IMR-90 (cell line): Measurements from ENCODE around the gene RPS6KL1. TPM values are rescaled to one million over a fixed set of nuclear protein-coding genes. Genes with fewer than 3 reads are reported as not detected.

Source experiments
- ATAC-seq: fragments of 200-7000 bp; cut with Tn5 transposase; 2 replicates; pipeline ENCODE4 v1.9.1; 2020; ENCODE audit warnings: low read depth, mild to moderate bottlenecking, moderate library complexity
- BruUV-seq: library from RNA; stranded (reverse); fragments of 400-500 nt; replicated peaks from 2 replicates; lab custom pipeline; 2021; lab: Mats Ljungman, UMichigan
- CTCF ChIA-PET: fragments of 300-600 bp; formaldehyde crosslinking; extraction: SDS; loops from one replicate; lab custom pipeline; 2021; ENCODE audit warnings: antibody characterized with exemption; lab: Yijun Ruan, JAX
- POLR2A ChIA-PET: fragments of 300-600 bp; sonication (Branson Sonifier 250); formaldehyde crosslinking; loops from one replicate; lab custom pipeline; 2022; ENCODE audit warnings: antibody characterized with exemption; ENCODE audit not compliant: unreplicated experiment; lab: Charles Lee
- DNase-seq: peaks from one replicate; pipeline ENCODE4 v3.0.0; 2013
- H2AFZ ChIP-seq: replicated peaks from 2 replicates; pipeline ENCODE3; 2013; ENCODE audit warnings: low read length, mild to moderate bottlenecking; ENCODE audit not compliant: poor library complexity
- H2AK5ac ChIP-seq: 2 replicates; pipeline ENCODE4 v1.6.1; 2013; ENCODE audit warnings: low read depth, low read length, inconsistent platforms
- H2AK9ac ChIP-seq: replicated peaks from 2 replicates; pipeline ENCODE3; 2013; ENCODE audit warnings: mild to moderate bottlenecking, low read depth, low read length, moderate library complexity; ENCODE audit not compliant: poor library complexity
- H2BK120ac ChIP-seq: 2 replicates; pipeline ENCODE4 v1.6.1; 2013; ENCODE audit warnings: low read depth, low read length, inconsistent platforms
- H2BK15ac ChIP-seq: 3 replicates; pipeline ENCODE4 v1.6.1; 2013; ENCODE audit warnings: low read depth, low read length, inconsistent platforms
- H2BK20ac ChIP-seq: 2 replicates; pipeline ENCODE4 v1.6.1; 2013; ENCODE audit warnings: low read depth, mild to moderate bottlenecking, inconsistent platforms, low read length, moderate library complexity
- H2BK5ac ChIP-seq: 2 replicates; pipeline ENCODE4 v1.6.1; 2013; ENCODE audit warnings: mild to moderate bottlenecking, low read depth, low read length, inconsistent platforms; ENCODE audit not compliant: poor library complexity, severe bottlenecking
- H3K14ac ChIP-seq: replicated peaks from 2 replicates; pipeline ENCODE4 v1.6.1; 2013; ENCODE audit warnings: low read depth, low read length, inconsistent platforms
- H3K18ac ChIP-seq: 2 replicates; pipeline ENCODE4 v1.6.1; 2013; ENCODE audit warnings: low read depth, low read length, control low read depth
- H3K23ac ChIP-seq: 2 replicates; pipeline ENCODE4 v1.6.1; 2013; ENCODE audit warnings: low read depth, low read length, inconsistent platforms
- H3K27ac ChIP-seq: 2 replicates; pipeline ENCODE4 v1.5.1; 2013; ENCODE audit warnings: mild to moderate bottlenecking, control low read depth, low read length; ENCODE audit not compliant: insufficient read depth
- H3K27me3 ChIP-seq: 2 replicates; pipeline ENCODE4 v1.6.1; 2013; ENCODE audit warnings: low read length; ENCODE audit not compliant: control insufficient read depth, insufficient read depth
- H3K36me3 ChIP-seq: 2 replicates; pipeline ENCODE4 v1.6.1; 2013; ENCODE audit warnings: low read length, mixed read lengths; ENCODE audit not compliant: control insufficient read depth, insufficient read depth
- H3K4ac ChIP-seq: 2 replicates; pipeline ENCODE4 v1.6.1; 2013; ENCODE audit warnings: low read depth, low read length, inconsistent platforms
- H3K4me1 ChIP-seq: 2 replicates; pipeline ENCODE4 v1.6.1; 2013; ENCODE audit warnings: low read length, mixed read lengths; ENCODE audit not compliant: control insufficient read depth, insufficient read depth
- H3K4me2 ChIP-seq: 2 replicates; pipeline ENCODE4 v1.6.1; 2013; ENCODE audit warnings: low read depth, mild to moderate bottlenecking, control low read depth, low read length, moderate library complexity
- H3K4me3 ChIP-seq: 2 replicates; pipeline ENCODE4 v1.5.1; 2013; ENCODE audit warnings: low read depth, mild to moderate bottlenecking, control low read depth, low read length, moderate library complexity; ENCODE audit not compliant: insufficient read depth
- H3K56ac ChIP-seq: 2 replicates; pipeline ENCODE4 v1.6.1; 2013; ENCODE audit warnings: low read length, inconsistent platforms; ENCODE audit not compliant: insufficient read depth; ENCODE audit errors: extremely low read depth
- H3K79me1 ChIP-seq, 2 experiments: 2 replicates each; pipeline ENCODE4 v1.6.1; 2013; ENCODE audit warnings: low read length in 2 of 2, inconsistent platforms in 1 of 2, low read depth in 1 of 2
- H3K9ac ChIP-seq: 2 replicates; pipeline ENCODE4 v1.6.1; 2013; ENCODE audit warnings: low read depth, low read length, control low read depth
- H3K9me1 ChIP-seq: 2 replicates; pipeline ENCODE4 v1.6.1; 2013; ENCODE audit warnings: low read length, inconsistent platforms; ENCODE audit not compliant: insufficient read depth
- H3K9me3 ChIP-seq: 2 replicates; pipeline ENCODE4 v1.6.1; 2013; ENCODE audit warnings: low read length; ENCODE audit not compliant: control insufficient read depth, insufficient read depth
- H4K20me1 ChIP-seq: 2 replicates; pipeline ENCODE4 v1.6.1; 2013; ENCODE audit warnings: low read length, inconsistent platforms; ENCODE audit not compliant: insufficient read depth
- H4K5ac ChIP-seq: 2 replicates; pipeline ENCODE4 v1.6.1; 2013; ENCODE audit warnings: mild to moderate bottlenecking, low read depth, low read length, control low read depth
- H4K8ac ChIP-seq, 2 experiments: 2 replicates each; pipeline ENCODE4 v1.6.1; 2013; ENCODE audit warnings: low read depth in 2 of 2, low read length in 2 of 2, control low read depth in 1 of 2, inconsistent platforms in 1 of 2
- H4K91ac ChIP-seq: 2 replicates; pipeline ENCODE4 v1.6.1; 2013; ENCODE audit warnings: low read depth, low read length, inconsistent platforms; ENCODE audit not compliant: insufficient read depth
- BHLHE40 ChIP-seq: fragments of 150-350 bp; IDR thresholded peaks from 2 replicates; pipeline ENCODE4 v1.6.1; 2016; ENCODE audit warnings: mild to moderate bottlenecking, low read depth, low read length
- CEBPB ChIP-seq: IDR thresholded peaks from 2 replicates; pipeline ENCODE4 v1.6.1; 2012; ENCODE audit warnings: low read depth, low read length, improper control_type of control experiment
- CHD1 ChIP-seq: IDR thresholded peaks from 2 replicates; pipeline ENCODE4 v1.6.1; 2012; ENCODE audit warnings: low read depth, low read length, improper control_type of control experiment
- FOS ChIP-seq: fragments of 150-350 bp; IDR thresholded peaks from 2 replicates; pipeline ENCODE4 v1.6.1; 2016; ENCODE audit warnings: low read depth, low read length
- MAFK ChIP-seq: IDR thresholded peaks from 2 replicates; pipeline ENCODE4 v1.6.1; 2012; ENCODE audit warnings: low read depth, low read length, improper control_type of control experiment
- MAZ ChIP-seq: IDR thresholded peaks from 2 replicates; pipeline ENCODE4 v1.6.1; 2012; ENCODE audit warnings: low read depth, mild to moderate bottlenecking, low read length, improper control_type of control experiment, moderate library complexity, borderline replicate concordance
- MXI1 ChIP-seq: IDR thresholded peaks from 2 replicates; pipeline ENCODE4 v1.6.1; 2012; ENCODE audit warnings: low read depth, mild to moderate bottlenecking, low read length, moderate library complexity, borderline replicate concordance
- NFE2L2 ChIP-seq: fragments of 150-350 bp; IDR thresholded peaks from 2 replicates; pipeline ENCODE4 v1.6.1; 2016; ENCODE audit warnings: low read depth, mild to moderate bottlenecking, low read length
- POLR2A ChIP-seq: IDR thresholded peaks from 2 replicates; pipeline ENCODE4 v1.6.1; 2012; ENCODE audit warnings: mild to moderate bottlenecking, low read depth, low read length
- RAD21 ChIP-seq: IDR thresholded peaks from 2 replicates; pipeline ENCODE4 v1.6.1; 2012; ENCODE audit warnings: low read length, improper control_type of control experiment
- RCOR1 ChIP-seq: IDR thresholded peaks from 2 replicates; pipeline ENCODE4 v1.6.1; 2012; ENCODE audit warnings: mild to moderate bottlenecking, low read length, improper control_type of control experiment; ENCODE audit not compliant: insufficient replicate concordance
- RFX5 ChIP-seq: IDR thresholded peaks from 2 replicates; pipeline ENCODE4 v1.8.0; 2012; ENCODE audit warnings: low read depth, mild to moderate bottlenecking, low read length, moderate library complexity
- SMC3 ChIP-seq: fragments of 150-350 bp; IDR thresholded peaks from 2 replicates; pipeline ENCODE4 v1.6.1; 2016; ENCODE audit warnings: low read depth, mild to moderate bottlenecking, antibody characterized with exemption, low read length, moderate library complexity
- WGBS, 2 experiments: methylation state at CpG; one replicate each; pipeline versions ENCODE4 v1.1.5 to v1.1.7; 2013; ENCODE audit warnings: missing lambda C conversion rate in 2 of 2; ENCODE audit not compliant: insufficient read length in 1 of 2; ENCODE audit errors: extremely low coverage in 2 of 2; 5-methylcytosine and 5-hydroxymethylcytosine counted together
- dilution Hi-C: fragments of 300-500 bp; cut with HindIII; formaldehyde crosslinking; loops from one replicate; pipeline ENCODE4 v1.14.3; 2018; ENCODE audit warnings: low sequenced_read_pairs; ENCODE audit not compliant: unreplicated experiment
- in situ Hi-C: fragments of 300-500 bp; cut with MboI; formaldehyde crosslinking; loops from 3 replicates; pipeline ENCODE4 v1.14.3; 2019; ENCODE audit warnings: low sequenced_read_pairs, inconsistent platforms, mixed read lengths
- intact Hi-C: fragments of 100-400 bp; cut with micrococcal nuclease; formaldehyde crosslinking; loops from 2 replicates; pipeline ENCODE4 v1.10.0; 2022
- polyA plus RNA-seq, 3 experiments: library from polyadenylated mRNA; depleted of rRNA; stranded (reverse); fragments of >200 nt; gene quantifications; 2 replicates each; pipeline ENCODE4 v1.2.3, GENCODE V29; 2012; ENCODE audit warnings: low replicate concordance in 1 of 3
- total RNA-seq: library from RNA; depleted of rRNA; stranded (reverse); fragments of >200 nt; gene quantifications from 2 replicates; pipeline ENCODE4 v1.2.3, GENCODE V29; 2012
- TF ChIP-seq, protein P1 (sequence below): conservative IDR thresholded peaks from 2 replicates; pipeline ENCODE4 v1.5.1; 2012; ENCODE audit warnings: mild to moderate bottlenecking, low read depth, low read length, improper control_type of control experiment
- TF ChIP-seq, protein P2 (sequence below): fragments of 150-350 bp; IDR thresholded peaks from 2 replicates; pipeline ENCODE4 v1.6.1; 2016; ENCODE audit warnings: low read depth, mild to moderate bottlenecking, low read length, moderate library complexity, borderline replicate concordance
- TF ChIP-seq, protein P3 (sequence below): fragments of 150-350 bp; IDR thresholded peaks from 2 replicates; pipeline ENCODE4 v1.6.1; 2017; ENCODE audit warnings: mild to moderate bottlenecking, antibody characterized with exemption, low read length, low read depth

RPS6KL1 gene
- total and polyA plus RNA-seq, 2 of the 4 experiments (the other 2 are of a cell fraction): 0.72 to 1.7 TPM

DNA sequence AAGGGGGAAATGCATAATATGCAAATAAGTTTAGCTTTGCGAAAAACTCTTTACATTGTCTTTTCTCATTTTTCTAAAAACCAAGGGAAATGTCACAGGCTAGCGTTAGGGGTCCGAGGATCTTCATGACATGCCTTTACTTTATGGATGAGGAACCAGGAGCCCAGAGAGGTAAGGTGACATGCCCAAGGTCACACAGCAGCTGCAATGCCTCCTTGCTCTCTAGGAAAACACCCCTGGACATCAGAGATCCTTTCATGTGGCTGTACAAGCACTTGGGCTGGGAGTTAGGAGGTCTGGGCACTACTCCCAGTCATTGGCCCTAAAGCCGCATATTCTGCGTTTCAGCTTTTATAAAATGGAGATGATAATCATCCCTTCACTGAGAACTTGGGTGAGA is 47.9 kb downstream of the RPS6KL1 start:
- in situ Hi-C loops (no loop called here), dilution Hi-C loops (no loop called here), intact Hi-C loops (no loop called here)
- H3K18ac ChIP-seq: no peak overlapping the region
- H3K14ac ChIP-seq: no peak overlapping the region
- no peak overlapping the region for H3K4me2 ChIP-seq
- peaks cover 2% of the 10 kb centered on the region; the same call in 1 of the 2 replicates for H3K27me3 ChIP-seq
- H4K5ac ChIP-seq: no peak overlapping the region
- H2AK5ac ChIP-seq: no peak overlapping the region
- TF ChIP-seq, protein P1, sequence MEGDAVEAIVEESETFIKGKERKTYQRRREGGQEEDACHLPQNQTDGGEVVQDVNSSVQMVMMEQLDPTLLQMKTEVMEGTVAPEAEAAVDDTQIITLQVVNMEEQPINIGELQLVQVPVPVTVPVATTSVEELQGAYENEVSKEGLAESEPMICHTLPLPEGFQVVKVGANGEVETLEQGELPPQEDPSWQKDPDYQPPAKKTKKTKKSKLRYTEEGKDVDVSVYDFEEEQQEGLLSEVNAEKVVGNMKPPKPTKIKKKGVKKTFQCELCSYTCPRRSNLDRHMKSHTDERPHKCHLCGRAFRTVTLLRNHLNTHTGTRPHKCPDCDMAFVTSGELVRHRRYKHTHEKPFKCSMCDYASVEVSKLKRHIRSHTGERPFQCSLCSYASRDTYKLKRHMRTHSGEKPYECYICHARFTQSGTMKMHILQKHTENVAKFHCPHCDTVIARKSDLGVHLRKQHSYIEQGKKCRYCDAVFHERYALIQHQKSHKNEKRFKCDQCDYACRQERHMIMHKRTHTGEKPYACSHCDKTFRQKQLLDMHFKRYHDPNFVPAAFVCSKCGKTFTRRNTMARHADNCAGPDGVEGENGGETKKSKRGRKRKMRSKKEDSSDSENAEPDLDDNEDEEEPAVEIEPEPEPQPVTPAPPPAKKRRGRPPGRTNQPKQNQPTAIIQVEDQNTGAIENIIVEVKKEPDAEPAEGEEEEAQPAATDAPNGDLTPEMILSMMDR: no peak
- TF ChIP-seq CEBPB (no peak), POLR2A (no peak), RFX5 (no peak), MXI1 (no peak), CHD1 (no peak), SMC3 (no peak), RCOR1 (no peak), MAZ (no peak), FOS (no peak), RAD21 (no peak), BHLHE40 (no peak), NFE2L2 (no peak), MAFK (no peak)
- TF ChIP-seq, protein P2, sequence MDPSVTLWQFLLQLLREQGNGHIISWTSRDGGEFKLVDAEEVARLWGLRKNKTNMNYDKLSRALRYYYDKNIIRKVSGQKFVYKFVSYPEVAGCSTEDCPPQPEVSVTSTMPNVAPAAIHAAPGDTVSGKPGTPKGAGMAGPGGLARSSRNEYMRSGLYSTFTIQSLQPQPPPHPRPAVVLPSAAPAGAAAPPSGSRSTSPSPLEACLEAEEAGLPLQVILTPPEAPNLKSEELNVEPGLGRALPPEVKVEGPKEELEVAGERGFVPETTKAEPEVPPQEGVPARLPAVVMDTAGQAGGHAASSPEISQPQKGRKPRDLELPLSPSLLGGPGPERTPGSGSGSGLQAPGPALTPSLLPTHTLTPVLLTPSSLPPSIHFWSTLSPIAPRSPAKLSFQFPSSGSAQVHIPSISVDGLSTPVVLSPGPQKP: no peak
- TF ChIP-seq, protein P3, sequence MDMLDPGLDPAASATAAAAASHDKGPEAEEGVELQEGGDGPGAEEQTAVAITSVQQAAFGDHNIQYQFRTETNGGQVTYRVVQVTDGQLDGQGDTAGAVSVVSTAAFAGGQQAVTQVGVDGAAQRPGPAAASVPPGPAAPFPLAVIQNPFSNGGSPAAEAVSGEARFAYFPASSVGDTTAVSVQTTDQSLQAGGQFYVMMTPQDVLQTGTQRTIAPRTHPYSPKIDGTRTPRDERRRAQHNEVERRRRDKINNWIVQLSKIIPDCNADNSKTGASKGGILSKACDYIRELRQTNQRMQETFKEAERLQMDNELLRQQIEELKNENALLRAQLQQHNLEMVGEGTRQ: no peak
- no peak overlapping the region for H3K4me3 ChIP-seq
- H2AK9ac ChIP-seq: no peak overlapping the region
- H3K27ac ChIP-seq: no peak overlapping the region
- H3K4ac ChIP-seq: no peak overlapping the region
- BruUV-seq: no TSS peak
- no peak overlapping the region for H2AFZ ChIP-seq
- no peak overlapping the region for H3K56ac ChIP-seq
- H2BK20ac ChIP-seq: no peak overlapping the region
- ChIA-PET CTCF (no interaction called here), POLR2A (no interaction called here)
- no peaks in the 10 kb centered on the region for H3K9me3 ChIP-seq
- H2BK120ac ChIP-seq: no peak overlapping the region
- H3K79me1 ChIP-seq: no peaks in the 10 kb centered on the region
- H3K23ac ChIP-seq: no peak overlapping the region
- H3K36me3 ChIP-seq: no peaks in the 10 kb centered on the region
- no peak overlapping the region for H2BK15ac ChIP-seq
- H4K8ac ChIP-seq: no peak overlapping the region
- DNase-seq: no peak
- no peaks in the 10 kb centered on the region for H4K20me1 ChIP-seq
- no peaks in the 10 kb centered on the region for H3K9me1 ChIP-seq
- no CpG with 5 or more reads among the region's 5 CpGs for WGBS, 2 experiments
- no peak overlapping the region for H3K9ac ChIP-seq
- peaks cover 2% of the 10 kb centered on the region; the same call in 1 of the 2 replicates for H3K4me1 ChIP-seq
- ATAC-seq: no peak
- H4K91ac ChIP-seq: no peak overlapping the region
- H2BK5ac ChIP-seq: no peak overlapping the region
